ENCODE data around the gene OR52W1. TPM values are rescaled to one million over a fixed set of nuclear protein-coding genes. Genes with fewer than 3 reads are reported as not detected.
"Not testable (repeated sequence)": the region's sequence is repeated elsewhere in the genome, so short reads cannot be mapped to it uniquely, and the experiment has no call there.

Gene OR52W1
- total and polyA plus RNA-seq, 10 of the 15 experiments (the other 5 are each of a cell fraction or from before 2014, with no cell fraction given) = not detected

DNA sequence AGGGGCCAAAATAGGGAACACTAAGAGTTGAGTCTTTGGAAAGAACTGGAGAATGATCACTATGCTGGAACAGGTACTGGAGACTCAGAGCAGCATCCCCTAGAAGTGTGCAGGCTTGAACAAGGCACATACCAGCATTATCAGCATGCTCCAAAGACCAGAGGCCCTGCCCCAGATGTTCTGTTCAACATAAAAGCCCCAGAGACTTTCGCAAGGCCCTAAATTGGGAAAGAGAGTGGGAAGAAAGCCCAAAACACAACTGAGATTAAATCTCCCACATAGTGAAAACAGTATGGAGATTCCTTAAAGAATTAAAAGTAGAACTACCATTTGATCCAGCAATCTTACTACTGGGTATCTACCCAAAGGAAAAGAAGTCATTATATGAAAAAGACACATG lies 49.2 kb downstream of the OR52W1 start:
- no peaks in the 10 kb centered on the region for H3K36me3 ChIP-seq (ENCODE audit: control insufficient read depth in 2 of 2, insufficient read depth in 2 of 2, low read length in 1 of 2)
- no peak overlapping the region for H3K27ac ChIP-seq (ENCODE audit: control insufficient read depth, insufficient read depth)
- ChIA-PET POLR2A (no interaction called here), RAD21 (ENCODE audit: unreplicated experiment) (no interaction called here), CTCF (no interaction called here), SMC1A (ENCODE audit: uncharacterized antibody, unreplicated experiment) (interaction anchor here (4.2 kb wide), 1 partner anchor 68 kb away, joined by 26 read pairs; no protein-coding TSS in a partner anchor)
- no peak overlapping the region for H3K9ac ChIP-seq (ENCODE audit: control insufficient read depth, insufficient read depth, low read length)
- no TSS peak for BruUV-seq (replicated peaks)
- DNase-seq (ENCODE audit: low read depth, low spot score) = no peak
- in situ Hi-C loops (cut with MboI) (loop anchor here (5.0 kb wide), 1 partner anchor 104 kb away; no protein-coding TSS in a partner anchor), intact Hi-C loops (cut with micrococcal nuclease; ENCODE audit: unreplicated experiment) (no loop called here)
- H3K4me3 ChIP-seq = no peak overlapping the region
- no peak for ATAC-seq
- TF ChIP-seq STAT1 (conservative IDR thresholded peaks at IDR 0.05) (no peak), ZNF622 (IDR thresholded peaks at IDR 0.05) (no peak), BRCA1 (IDR thresholded peaks at IDR 0.05; ENCODE audit: low read depth, low read length) (no peak)
- no peaks in the 10 kb centered on the region for H3K4me1 ChIP-seq (ENCODE audit: control insufficient read depth, insufficient read depth, low read length)
- no peaks in the 10 kb centered on the region for H4K20me1 ChIP-seq (ENCODE audit: control insufficient read depth, insufficient read depth)
- H3K4me2 ChIP-seq (ENCODE audit: control insufficient read depth, insufficient read depth) = no peak overlapping the region
- H3K27me3 ChIP-seq (replicated peaks in 1 of 2; ENCODE audit: control insufficient read depth in 2 of 2, insufficient read depth in 2 of 2, low read length in 1 of 2) = no peaks in the 10 kb centered on the region
- FAIRE-seq = no peak
- no peaks in the 10 kb centered on the region for H3K9me3 ChIP-seq (replicated peaks; ENCODE audit: control insufficient read depth, insufficient read depth, low read length)
- H2AFZ ChIP-seq (ENCODE audit: control insufficient read depth, low read depth, low read length) = no peak overlapping the region
- H3K79me2 ChIP-seq (ENCODE audit: control insufficient read depth, insufficient read depth, low read length) = no peaks in the 10 kb centered on the region
- 64% methylated on average over 1 of the region's 1 CpG for WGBS (ENCODE audit: insufficient coverage, insufficient replicate concordance, low lambda C conversion rate, missing lambda C conversion rate)

- H3K79me2 ChIP-seq (ENCODE audit: control insufficient read depth, insufficient read depth, low read length); H3K27ac ChIP-seq (ENCODE audit: control insufficient read depth, insufficient read depth); H3K27me3 ChIP-seq (replicated peaks in 1 of 2; ENCODE audit: control insufficient read depth in 2 of 2, insufficient read depth in 2 of 2, low read length in 1 of 2); intact Hi-C loops (cut with micrococcal nuclease; ENCODE audit: unreplicated experiment); DNase-seq (ENCODE audit: low read depth, low spot score); BruUV-seq (replicated peaks); H3K36me3 ChIP-seq (ENCODE audit: control insufficient read depth in 2 of 2, insufficient read depth in 2 of 2, low read length in 1 of 2); H3K4me1 ChIP-seq (ENCODE audit: control insufficient read depth, insufficient read depth, low read length); H3K4me3 ChIP-seq; H3K9me3 ChIP-seq (replicated peaks; ENCODE audit: control insufficient read depth, insufficient read depth, low read length); ATAC-seq; RAD21 ChIA-PET (ENCODE audit: unreplicated experiment); H3K9ac ChIP-seq (ENCODE audit: control insufficient read depth, insufficient read depth, low read length); H2AFZ ChIP-seq (ENCODE audit: control insufficient read depth, low read depth, low read length); H4K20me1 ChIP-seq (ENCODE audit: control insufficient read depth, insufficient read depth); FAIRE-seq; POLR2A ChIA-PET; H3K4me2 ChIP-seq (ENCODE audit: control insufficient read depth, insufficient read depth): not testable (repeated sequence)
- ChIA-PET SMC1A (ENCODE audit: uncharacterized antibody, unreplicated experiment) (interaction anchor here (0.9 to 4.2 kb wide), 3 partner anchors 14 to 67 kb away, joined by 3 to 26 read pairs (median 3); partner anchors contain the start of gene FHIP1B), CTCF (interaction anchor here (0.7 to 5.0 kb wide), 5 partner anchors 13 to 151 kb away, joined by 3 to 61 read pairs (median 55); partner anchors contain the start of genes CAVIN3, CNGA4 and FHIP1B)
- 14% methylated on average over 3 of the region's 3 CpGs for WGBS (ENCODE audit: insufficient coverage, insufficient replicate concordance, low lambda C conversion rate, missing lambda C conversion rate)
- in situ Hi-C loops (cut with MboI) = loop anchor here (5.0 kb wide), 1 partner anchor 103 kb away; no protein-coding TSS in a partner anchor
These were observed 49.9 kb downstream of the OR52W1 start for GRCh38 chr11:6248897-6249296.

Other genes starting within 250 kb of the OR52W1 start
Only the 7 nearest of the 14 such genes appear.
- not detected in 2 replicates for gene OR56B4, start 91.5 kb upstream of the OR52W1 start, total RNA-seq (2014; rRNA removed)
- gene OR56B4, start 91.5 kb upstream of the OR52W1 start, total RNA-seq (2014; rRNA removed; fragmentation: Illumina TruSeq; extraction: Trizol) = not detected in 2 replicates
- gene OR56B4, start 91.5 kb upstream of the OR52W1 start, total RNA-seq (2021) = not detected in 2 replicates
- not detected in 2 replicates for gene OR56B4, start 91.5 kb upstream of the OR52W1 start, polyA plus RNA-seq (2011; rRNA removed)
- gene OR56B4, start 91.5 kb upstream of the OR52W1 start, polyA plus RNA-seq (2014; fragmentation: Illumina TruSeq; extraction: Trizol) = not detected in 2 replicates
- gene OR56B4, start 91.5 kb upstream of the OR52W1 start, polyA plus RNA-seq (2014; fragmentation: Nextera tagmentation; extraction: Ambion mirVana) = not detected
- not detected in 2 replicates for gene OR56B4, start 91.5 kb upstream of the OR52W1 start, polyA plus RNA-seq (2014; rRNA removed)
- not detected for gene OR56B4, start 91.5 kb upstream of the OR52W1 start, polyA plus RNA-seq (2016; fragmentation: Nextera tagmentation; extraction: Ambion mirVana)
- not detected in 2 replicates for gene OR52B2, start 28.9 kb upstream of the OR52W1 start, total RNA-seq (2014; rRNA removed)
- gene OR52B2, start 28.9 kb upstream of the OR52W1 start, total RNA-seq (2014; rRNA removed; fragmentation: Illumina TruSeq; extraction: Trizol) = not detected in 2 replicates
- not detected in 2 replicates for gene OR52B2, start 28.9 kb upstream of the OR52W1 start, total RNA-seq (2021)
- gene OR52B2, start 28.9 kb upstream of the OR52W1 start, polyA plus RNA-seq (2011; rRNA removed) = 0.08 and 0.13 TPM in 2 replicates
- gene OR52B2, start 28.9 kb upstream of the OR52W1 start, polyA plus RNA-seq (2014; fragmentation: Illumina TruSeq; extraction: Trizol) = not detected in 2 replicates
- gene OR52B2, start 28.9 kb upstream of the OR52W1 start, polyA plus RNA-seq (2014; fragmentation: Nextera tagmentation; extraction: Ambion mirVana) = not detected
- not detected in 2 replicates for gene OR52B2, start 28.9 kb upstream of the OR52W1 start, polyA plus RNA-seq (2014; rRNA removed)
- not detected for gene OR52B2, start 28.9 kb upstream of the OR52W1 start, polyA plus RNA-seq (2016; fragmentation: Nextera tagmentation; extraction: Ambion mirVana)
- not detected in 2 replicates for gene C11orf42, start 6.3 kb downstream of the OR52W1 start, total RNA-seq (2014; rRNA removed)
- not detected in 2 replicates for gene C11orf42, start 6.3 kb downstream of the OR52W1 start, total RNA-seq (2014; rRNA removed; fragmentation: Illumina TruSeq; extraction: Trizol)
- not detected in 2 replicates for gene C11orf42, start 6.3 kb downstream of the OR52W1 start, total RNA-seq (2021)
- gene C11orf42, start 6.3 kb downstream of the OR52W1 start, polyA plus RNA-seq (2011; rRNA removed) = not detected in 2 replicates
- not detected in 2 replicates for gene C11orf42, start 6.3 kb downstream of the OR52W1 start, polyA plus RNA-seq (2014; fragmentation: Illumina TruSeq; extraction: Trizol)
- gene C11orf42, start 6.3 kb downstream of the OR52W1 start, polyA plus RNA-seq (2014; fragmentation: Nextera tagmentation; extraction: Ambion mirVana) = not detected
- not detected in 2 replicates for gene C11orf42, start 6.3 kb downstream of the OR52W1 start, polyA plus RNA-seq (2014; rRNA removed)
- gene C11orf42, start 6.3 kb downstream of the OR52W1 start, polyA plus RNA-seq (2016; fragmentation: Nextera tagmentation; extraction: Ambion mirVana) = under 1 TPM in 1 of 2 experiments, not detected in 1; 0.19 TPM
- gene FHIP1B, start 35.4 kb downstream of the OR52W1 start, total RNA-seq (2014; rRNA removed) = 12.0 and 16.0 TPM in 2 replicates
- gene FHIP1B, start 35.4 kb downstream of the OR52W1 start, total RNA-seq (2014; rRNA removed; fragmentation: Illumina TruSeq; extraction: Trizol) = 7.4 and 8.8 TPM in 2 replicates
- gene FHIP1B, start 35.4 kb downstream of the OR52W1 start, total RNA-seq (2021) = 14.9 and 17.0 TPM in 2 replicates
- 18.1 and 28.1 TPM in 2 replicates for gene FHIP1B, start 35.4 kb downstream of the OR52W1 start, polyA plus RNA-seq (2011; rRNA removed)
- gene FHIP1B, start 35.4 kb downstream of the OR52W1 start, polyA plus RNA-seq (2014; fragmentation: Illumina TruSeq; extraction: Trizol) = 7.7 and 11.6 TPM in 2 replicates
- gene FHIP1B, start 35.4 kb downstream of the OR52W1 start, polyA plus RNA-seq (2014; fragmentation: Nextera tagmentation; extraction: Ambion mirVana) = 1 to 10 TPM in 1 of 2 experiments, under 1 TPM in 1; 0.90 to 1.3 TPM
- 24.6 and 25.3 TPM in 2 replicates for gene FHIP1B, start 35.4 kb downstream of the OR52W1 start, polyA plus RNA-seq (2014; rRNA removed)
- 10 to 100 TPM in 1 of 2 experiments, 1 to 10 TPM in 1; 7.8 to 10.7 TPM for gene FHIP1B, start 35.4 kb downstream of the OR52W1 start, polyA plus RNA-seq (2016; fragmentation: Nextera tagmentation; extraction: Ambion mirVana)
- 0.06 and 0.11 TPM in 2 replicates for gene CNGA4, start 39.9 kb downstream of the OR52W1 start, total RNA-seq (2014; rRNA removed)
- gene CNGA4, start 39.9 kb downstream of the OR52W1 start, total RNA-seq (2014; rRNA removed; fragmentation: Illumina TruSeq; extraction: Trizol) = not detected in 2 replicates
- 0.10 TPM in 1 of 2 replicates, not detected in the other for gene CNGA4, start 39.9 kb downstream of the OR52W1 start, total RNA-seq (2021)
- 0.12 and 0.26 TPM in 2 replicates for gene CNGA4, start 39.9 kb downstream of the OR52W1 start, polyA plus RNA-seq (2011; rRNA removed)
- gene CNGA4, start 39.9 kb downstream of the OR52W1 start, polyA plus RNA-seq (2014; fragmentation: Illumina TruSeq; extraction: Trizol) = 0.07 and 0.13 TPM in 2 replicates
- gene CNGA4, start 39.9 kb downstream of the OR52W1 start, polyA plus RNA-seq (2014; fragmentation: Nextera tagmentation; extraction: Ambion mirVana) = not detected
- 0.05 and 0.08 TPM in 2 replicates for gene CNGA4, start 39.9 kb downstream of the OR52W1 start, polyA plus RNA-seq (2014; rRNA removed)
- not detected for gene CNGA4, start 39.9 kb downstream of the OR52W1 start, polyA plus RNA-seq (2016; fragmentation: Nextera tagmentation; extraction: Ambion mirVana)
- gene CCKBR, start 60.6 kb downstream of the OR52W1 start, total RNA-seq (2014; rRNA removed) = not detected in 2 replicates
- gene CCKBR, start 60.6 kb downstream of the OR52W1 start, total RNA-seq (2014; rRNA removed; fragmentation: Illumina TruSeq; extraction: Trizol) = not detected in 2 replicates
- gene CCKBR, start 60.6 kb downstream of the OR52W1 start, total RNA-seq (2021) = not detected in 2 replicates
- not detected in 2 replicates for gene CCKBR, start 60.6 kb downstream of the OR52W1 start, polyA plus RNA-seq (2011; rRNA removed)
- gene CCKBR, start 60.6 kb downstream of the OR52W1 start, polyA plus RNA-seq (2014; fragmentation: Illumina TruSeq; extraction: Trizol) = not detected in 2 replicates
- gene CCKBR, start 60.6 kb downstream of the OR52W1 start, polyA plus RNA-seq (2014; fragmentation: Nextera tagmentation; extraction: Ambion mirVana) = not detected
- gene CCKBR, start 60.6 kb downstream of the OR52W1 start, polyA plus RNA-seq (2014; rRNA removed) = not detected in 2 replicates
- gene CCKBR, start 60.6 kb downstream of the OR52W1 start, polyA plus RNA-seq (2016; fragmentation: Nextera tagmentation; extraction: Ambion mirVana) = not detected
- gene CAVIN3, start 121.3 kb downstream of the OR52W1 start, total RNA-seq (2014; rRNA removed) = 8.5 and 8.6 TPM in 2 replicates
- 1.3 and 1.8 TPM in 2 replicates for gene CAVIN3, start 121.3 kb downstream of the OR52W1 start, total RNA-seq (2014; rRNA removed; fragmentation: Illumina TruSeq; extraction: Trizol)
- 7.8 and 8.6 TPM in 2 replicates for gene CAVIN3, start 121.3 kb downstream of the OR52W1 start, total RNA-seq (2021)
- gene CAVIN3, start 121.3 kb downstream of the OR52W1 start, polyA plus RNA-seq (2011; rRNA removed) = 0.05 TPM in 1 of 2 replicates, not detected in the other
- gene CAVIN3, start 121.3 kb downstream of the OR52W1 start, polyA plus RNA-seq (2014; fragmentation: Illumina TruSeq; extraction: Trizol) = 0.79 and 1.4 TPM in 2 replicates
- under 1 TPM; 0.10 to 0.15 TPM for gene CAVIN3, start 121.3 kb downstream of the OR52W1 start, polyA plus RNA-seq (2014; fragmentation: Nextera tagmentation; extraction: Ambion mirVana)
- gene CAVIN3, start 121.3 kb downstream of the OR52W1 start, polyA plus RNA-seq (2014; rRNA removed) = 7.3 and 7.7 TPM in 2 replicates
- 10 to 100 TPM; 13.1 to 13.9 TPM for gene CAVIN3, start 121.3 kb downstream of the OR52W1 start, polyA plus RNA-seq (2016; fragmentation: Nextera tagmentation; extraction: Ambion mirVana)

All from GM12878 (cell line).